K562 (cell line): Measurements from ENCODE around the gene UPK2. TPM values are rescaled to one million over a fixed set of nuclear protein-coding genes. Genes with fewer than 3 reads are reported as not detected.

ENCODE experiments used
- ATAC-seq: fragments of 200-7000 bp; cut with Tn5 transposase; 3 replicates; pipeline ENCODE4 v1.9.1; 2020; ENCODE audit warnings: moderate library complexity
- BruUV-seq: library from RNA; stranded (reverse); fragments of 400-500 nt; replicated peaks from 2 replicates; lab custom pipeline; 2021; lab: Mats Ljungman, UMichigan
- CTCF ChIA-PET: fragments of 300-600 bp; formaldehyde crosslinking; extraction: SDS; loops from one replicate; lab custom pipeline; 2021; ENCODE audit warnings: low intra/inter-chr PET ratio; lab: Yijun Ruan, JAX
- POLR2A ChIA-PET: fragments of 300-600, 350-650 bp; sonication (Branson Sonifier 250); formaldehyde crosslinking; extraction: SDS; loops from one replicate; lab custom pipeline; 2021; ENCODE audit warnings: antibody characterized with exemption, inconsistent platforms; lab: Yijun Ruan, JAX
- DNase-seq, 4 experiments: peaks; one replicate each; pipeline versions ENCODE4 v3.0.0 to v3.0.0-alpha.2; 2011 to 2018; ENCODE audit warnings: low spot score in 3 of 4, mixed read lengths in 3 of 4; ENCODE audit errors: extremely low read depth in 1 of 4
- FAIRE-seq: peaks from 2 replicates; lab custom pipeline; 2011; peaks lifted over from hg19 to GRCh38; lab: Jason Lieb, UNC
- H2AFZ ChIP-seq: 2 replicates; pipeline ENCODE4 v1.6.0; 2011; ENCODE audit warnings: low read depth, low read length, control low read depth, inconsistent platforms
- H3K27ac ChIP-seq: fragments of 200-600 bp; 3 replicates; pipeline ENCODE4 v1.8.0; 2011; ENCODE audit warnings: low read depth, mild to moderate bottlenecking, control low read depth, inconsistent platforms, low read length, moderate library complexity, mixed read lengths; ENCODE audit errors: extremely low read depth
- H3K27me3 ChIP-seq, 2 experiments: fragments of 300-600 bp in 1 of 2; 2 replicates in 1 of 2; 3 replicates in 1 of 2; pipeline versions ENCODE4 v1.6.0 to v1.8.0; 2011; ENCODE audit warnings: inconsistent platforms in 2 of 2, low read length in 2 of 2, mild to moderate bottlenecking in 1 of 2, mixed read lengths in 1 of 2, moderate library complexity in 1 of 2; ENCODE audit not compliant: control insufficient read depth in 2 of 2, insufficient read depth in 2 of 2
- H3K36me3 ChIP-seq: fragments of 300-600 bp; 3 replicates; pipeline ENCODE4 v1.8.0; 2011; ENCODE audit warnings: mild to moderate bottlenecking, low read length, inconsistent platforms; ENCODE audit not compliant: control insufficient read depth, insufficient read depth
- H3K4me1 ChIP-seq, 2 experiments: fragments of 200-600 bp in 1 of 2; replicated peaks in 1 of 2; 2 replicates in 1 of 2; 3 replicates in 1 of 2; pipeline versions ENCODE4 v1.5.1 to v1.8.0; 2011; ENCODE audit warnings: inconsistent platforms in 2 of 2, low read length in 2 of 2, mild to moderate bottlenecking in 1 of 2, mixed read lengths in 1 of 2, moderate library complexity in 1 of 2; ENCODE audit not compliant: control insufficient read depth in 2 of 2, insufficient read depth in 2 of 2
- H3K4me2 ChIP-seq: 2 replicates; pipeline ENCODE4 v1.6.1; 2011; ENCODE audit warnings: low read length, control low read depth, inconsistent platforms, mixed read lengths; ENCODE audit not compliant: insufficient read depth
- H3K4me3 ChIP-seq: fragments of 200-600 bp; sonication (generic), shearing (Covaris generic); 2 replicates; pipeline ENCODE4 v1.5.1; 2016; ENCODE audit warnings: control low read depth, inconsistent platforms
- H3K79me2 ChIP-seq: fragments of 200-600 bp; 3 replicates; pipeline ENCODE4 v1.8.0; 2011; ENCODE audit warnings: low read length, inconsistent platforms; ENCODE audit not compliant: control insufficient read depth, insufficient read depth
- H3K9ac ChIP-seq, 2 experiments: 2 replicates each; pipeline versions ENCODE4 v1.6.0 to v1.6.1; 2011; ENCODE audit warnings: low read depth in 2 of 2, low read length in 2 of 2, control low read depth in 1 of 2, inconsistent platforms in 1 of 2, mild to moderate bottlenecking in 1 of 2, mixed read lengths in 1 of 2; ENCODE audit not compliant: insufficient read depth in 1 of 2
- H3K9me1 ChIP-seq: one replicate; pipeline ENCODE4 v1.6.0; 2011; ENCODE audit warnings: inconsistent platforms, mild to moderate bottlenecking, low read length, moderate library complexity; ENCODE audit not compliant: control insufficient read depth, insufficient read depth
- H3K9me3 ChIP-seq: replicated peaks from 2 replicates; pipeline ENCODE4 v1.5.1; 2011; ENCODE audit warnings: low read depth, low read length, inconsistent platforms; ENCODE audit not compliant: control insufficient read depth, insufficient read depth
- H4K20me1 ChIP-seq: replicated peaks from 2 replicates; pipeline ENCODE4 v1.6.1; 2011; ENCODE audit warnings: low read length, inconsistent platforms, mixed read lengths; ENCODE audit not compliant: control insufficient read depth, insufficient read depth
- KHSRP ChIP-seq: fragments of 450-650 bp; IDR thresholded peaks from 2 replicates; pipeline ENCODE4 v1.6.1; 2017
- NFE2L1 ChIP-seq: fragments of 450-650 bp; IDR thresholded peaks from 2 replicates; pipeline ENCODE4 v1.6.1; 2016; ENCODE audit warnings: missing genetic modification characterization, low read depth, mild to moderate bottlenecking, missing compliant biosample characterization, moderate library complexity, borderline replicate concordance
- PHF20 ChIP-seq: fragments of 450-650 bp; IDR thresholded peaks from 2 replicates; pipeline ENCODE4 v1.6.1; 2018; ENCODE audit not compliant: partially characterized antibody
- SRSF7 ChIP-seq: fragments of 200-400 bp; formaldehyde crosslinking; optimal IDR thresholded peaks from 2 replicates; pipeline ENCODE3; 2017; ENCODE audit warnings: mild to moderate bottlenecking, low read depth, low read length
- TAL1 ChIP-seq: fragments of 450-650 bp; IDR thresholded peaks from 2 replicates; pipeline ENCODE4 v1.6.1; 2016; ENCODE audit warnings: mild to moderate bottlenecking
- YBX1 ChIP-seq: fragments of 450-650 bp; IDR thresholded peaks from 2 replicates; pipeline ENCODE4 v1.7.1; 2016; ENCODE audit warnings: mild to moderate bottlenecking
- YY1 ChIP-seq, 3 experiments: IDR thresholded peaks; 2 replicates each; pipeline ENCODE4 v1.6.1; 2011; ENCODE audit warnings: low read length in 2 of 3, mild to moderate bottlenecking in 2 of 3, moderate library complexity in 2 of 3, borderline replicate concordance in 1 of 3, control low read depth in 1 of 3, low read depth in 1 of 3; ENCODE audit not compliant: insufficient read depth in 3 of 3, insufficient replicate concordance in 2 of 3, control insufficient read depth in 1 of 3, insufficient read length in 1 of 3; ENCODE audit errors: extremely low read depth in 1 of 3
- ZBTB33 ChIP-seq: sonication (generic); formaldehyde crosslinking; IDR thresholded peaks from 2 replicates; pipeline ENCODE4 v1.8.1; 2023; ENCODE audit warnings: mild to moderate bottlenecking, missing genetic modification reagents
- ZKSCAN8 ChIP-seq: fragments of 200-800 bp; sonication (Bioruptor generic); IDR thresholded peaks from 2 replicates; pipeline ENCODE4 v1.6.1; 2016; ENCODE audit warnings: missing genetic modification characterization, missing compliant biosample characterization
- ZNF143 ChIP-seq: sonication (generic); formaldehyde crosslinking; IDR thresholded peaks from 2 replicates; pipeline ENCODE4 v1.9.0; 2022; ENCODE audit warnings: mild to moderate bottlenecking, missing genetic modification reagents
- ZNF274 ChIP-seq: IDR thresholded peaks from 2 replicates; pipeline ENCODE4 v1.6.1; 2011; ENCODE audit warnings: low read depth, mild to moderate bottlenecking, low read length, moderate library complexity, borderline replicate concordance
- ZNF408 ChIP-seq: fragments of 250-450 bp; sonication (Bioruptor Pico); IDR thresholded peaks from 2 replicates; pipeline ENCODE4 v1.4.0; 2020; ENCODE audit warnings: low read depth, mild to moderate bottlenecking, moderate library complexity
- WGBS: fragments of 100-300 bp; shearing (Covaris generic); methylation state at CpG from one replicate; pipeline ENCODE4 v1.1.6; 2016; ENCODE audit warnings: low coverage, mixed read lengths; ENCODE audit not compliant: insufficient coverage; ENCODE audit errors: missing lambda C conversion rate; 5-methylcytosine and 5-hydroxymethylcytosine counted together
- in situ Hi-C: fragments of 300-500 bp; cut with MboI; formaldehyde crosslinking; loops from 4 replicates; pipeline ENCODE4 v1.15.0; 2018; ENCODE audit warnings: inconsistent platforms, mixed read lengths
- intact Hi-C: fragments of 100-400 bp; cut with micrococcal nuclease; formaldehyde crosslinking; loops from 2 replicates; pipeline ENCODE4 v1.14.2; 2022
- polyA plus RNA-seq, 8 experiments: library from polyadenylated mRNA; depleted of rRNA in 4 of 8; stranded (reverse) in 5 of 8; unstranded in 3 of 8; fragments of >200 nt; fragmentation: Nextera tagmentation in 2 of 8; fragmentation: Illumina TruSeq in 1 of 8; extraction: Ambion mirVana in 2 of 8; extraction: Trizol in 1 of 8; gene quantifications; 2 replicates each; pipeline versions ENCODE4 v1.2.1 to v1.2.3, GENCODE V29; 2011 to 2014; ENCODE audit warnings: inconsistent platforms in 1 of 8, missing spikeins in 1 of 8
- total RNA-seq, 7 experiments: library from RNA; depleted of rRNA in 6 of 7; stranded (reverse); fragments of >200 nt in 6 of 7; fragmentation: Illumina TruSeq in 2 of 7; extraction: Trizol in 2 of 7; gene quantifications; 2 replicates each; pipeline versions ENCODE4 v1.2.1 to v1.2.3, GENCODE V29; 2011 to 2021; ENCODE audit warnings: low replicate concordance in 1 of 7

Gene UPK2
- total and polyA plus RNA-seq, 9 of the 15 experiments (the other 6 are each of a cell fraction or from before 2014, with no cell fraction given) = not detected

- no peaks in the 10 kb centered on the region for H3K27me3 ChIP-seq
- no peaks in the 10 kb centered on the region for H3K36me3 ChIP-seq
- no peak within 1 kb of the TSS for H3K4me2 ChIP-seq
- H2AFZ ChIP-seq = no peak within 1 kb of the TSS
- in situ Hi-C loops = no loop called here
- ChIA-PET CTCF (no interaction called here), POLR2A (no interaction called here)
- H3K27ac ChIP-seq = no peak within 1 kb of the TSS
- H3K79me2 ChIP-seq = no peaks in the 10 kb centered on the region
- no peak within 1 kb of the TSS for H3K9ac ChIP-seq
- H3K4me1 ChIP-seq = no peaks in the 10 kb centered on the region
- no peaks in the 10 kb centered on the region for H3K9me3 ChIP-seq
- DNase-seq (no peak), ATAC-seq (no peak), FAIRE-seq (no peak)
- intact Hi-C loops = no loop called here
- BruUV-seq = no TSS peak
- H4K20me1 ChIP-seq = no peaks in the 10 kb centered on the region
- peak; percentile 58 for TF ChIP-seq ZBTB33 (CRISPR knock-in tag)
- TF ChIP-seq SRSF7 = no peak
- no peak for TF ChIP-seq NFE2L1 (tag)
- H3K9me1 ChIP-seq = no peaks in the 10 kb centered on the region
- no peak within 1 kb of the TSS for H3K4me3 ChIP-seq
- WGBS = 95% methylated on average over 15 of the region's 33 CpGs
Observed at GRCh38 chr11:118971646-118972045, 15.5 kb downstream of the UPK2 start, which contains the start of gene FOXR1. Gene FOXR1 (plus strand): TSS chr11:118971761. CDS start chr11:118971932, 171 bp downstream.

GRCh38 chr11:118973985-118974384 is 17.9 kb downstream of the UPK2 start:
- Histone ChIP-seq H2AFZ (no peak overlapping the region), H3K9me1 (no peaks in the 10 kb centered on the region)
- in situ Hi-C loops = no loop called here
- TF ChIP-seq YBX1 = no peak
- TF ChIP-seq ZKSCAN8 (CRISPR knock-in tag) = no peak
- TF ChIP-seq TAL1 = no peak
- TF ChIP-seq PHF20 = no peak
- TF ChIP-seq ZNF274 = no peak
- no peak for TF ChIP-seq ZNF143 (CRISPR knock-in tag)
- TF ChIP-seq YY1 (IDR thresholded peaks at IDR 0.05; ENCODE audit: borderline replicate concordance in 1 of 3, control insufficient read depth in 1 of 3, extremely low read depth in 1 of 3, insufficient read depth in 3 of 3, insufficient read length in 1 of 3, insufficient replicate concordance in 2 of 3, low read depth in 1 of 3, low read length in 2 of 3) = no peak
- TF ChIP-seq ZNF408 (CRISPR knock-in tag) = no peak
- no peak for TF ChIP-seq KHSRP
- TF ChIP-seq, all 486 proteins: peak for 0
- POLR2A ChIA-PET = no interaction called here
- H3K27ac ChIP-seq = no peak overlapping the region
- ATAC-seq (no peak), DNase-seq (no peak), FAIRE-seq (no peak)
- intact Hi-C loops = no loop called here
- H3K9ac ChIP-seq = no peak overlapping the region
- H3K9me3 ChIP-seq = no peaks in the 10 kb centered on the region
- CTCF ChIA-PET = no interaction called here
- no peaks in the 10 kb centered on the region for H3K27me3 ChIP-seq
- H3K4me3 ChIP-seq = no peak overlapping the region
- BruUV-seq = no TSS peak
- no peak overlapping the region for H3K4me2 ChIP-seq
- H4K20me1 ChIP-seq = no peaks in the 10 kb centered on the region
- WGBS = 83% methylated on average over 2 of the region's 2 CpGs
- no peaks in the 10 kb centered on the region for H3K4me1 ChIP-seq
- H3K79me2 ChIP-seq = no peaks in the 10 kb centered on the region
- H3K36me3 ChIP-seq = no peaks in the 10 kb centered on the region
